B cell (primary cell): ENCODE data around the gene GTF3A. TPM values are rescaled to one million over a fixed set of nuclear protein-coding genes. Genes with fewer than 3 reads are reported as not detected.

Experiments
- ATAC-seq: fragments of 200-7000 bp; cut with Tn5 transposase; one replicate; pipeline ENCODE4 v1.10.0; 2021; ENCODE audit warnings: low read depth, mild to moderate bottlenecking, moderate number of reproducible peaks, moderate library complexity
- CTCF ChIA-PET: fragments of 350-600 bp; sonication (Branson Sonifier 250); formaldehyde crosslinking; loops from one replicate; lab custom pipeline; 2021; ENCODE audit warnings: antibody characterized with exemption, inconsistent platforms; lab: Charles Lee
- POLR2A ChIA-PET: fragments of 350-600 bp; sonication (Branson Sonifier 250); formaldehyde crosslinking; loops from one replicate; lab custom pipeline; 2021; ENCODE audit warnings: antibody characterized with exemption; lab: Charles Lee
- DNase-seq: peaks from one replicate; pipeline ENCODE4 v3.0.0; 2013
- H2AFZ ChIP-seq: 2 replicates; pipeline ENCODE4 v1.6.1; 2012; ENCODE audit warnings: mild to moderate bottlenecking, low read depth, low read length; ENCODE audit not compliant: insufficient read depth, poor library complexity, severe bottlenecking
- H3K27ac ChIP-seq, 2 donors: 1 replicate in 1 of 2; 2 replicates in 1 of 2; pipeline ENCODE4 v1.5.1; 2012 to 2013; ENCODE audit warnings: low read length in 2 of 2, mild to moderate bottlenecking in 2 of 2, moderate library complexity in 1 of 2
- H3K27me3 ChIP-seq, 4 experiments: fragments of 200-600 bp in 1 of 4; sonication (generic) in 1 of 4; replicated peaks in 1 of 4; 1 replicate in 2 of 4; 2 replicates in 2 of 4; pipeline versions ENCODE4 v1.6.1 to v1.7.0; 2013 to 2016; ENCODE audit warnings: low read length in 3 of 4, mild to moderate bottlenecking in 2 of 4, mixed read lengths in 1 of 4, moderate library complexity in 1 of 4; ENCODE audit not compliant: insufficient read depth in 4 of 4, control insufficient read depth in 3 of 4; ENCODE audit errors: control extremely low read depth in 1 of 4
- H3K36me3 ChIP-seq, 2 experiments: replicated peaks in 1 of 2; 1 replicate in 1 of 2; 2 replicates in 1 of 2; pipeline versions ENCODE4 v1.6.1 to v1.7.1; 2013; ENCODE audit warnings: low read length in 1 of 2; ENCODE audit not compliant: insufficient read depth in 2 of 2, control insufficient read depth in 1 of 2; ENCODE audit errors: control extremely low read depth in 1 of 2, extremely low read depth in 1 of 2
- H3K4me1 ChIP-seq, 2 donors: fragments of 200-600 bp in 1 of 2; sonication (generic) in 1 of 2; 1 replicate in 1 of 2; 2 replicates in 1 of 2; pipeline versions ENCODE4 v1.5.1 to v1.6.1; 2013 to 2017; ENCODE audit warnings: low read length in 2 of 2; ENCODE audit not compliant: control insufficient read depth in 2 of 2, insufficient read depth in 2 of 2
- H3K4me2 ChIP-seq: replicated peaks from 2 replicates; pipeline ENCODE3; 2012; ENCODE audit warnings: mild to moderate bottlenecking, low read depth, low read length; ENCODE audit not compliant: poor library complexity, severe bottlenecking
- H3K4me3 ChIP-seq, 5 experiments: fragments of 200-600 bp in 1 of 5; sonication (generic) in 1 of 5; 1 replicate in 3 of 5; 2 replicates in 2 of 5; pipeline versions ENCODE4 v1.5.1 to v1.7.0; 2011 to 2016; ENCODE audit warnings: low read length in 4 of 5, mild to moderate bottlenecking in 4 of 5, low read depth in 2 of 5, control low read depth in 1 of 5, moderate library complexity in 1 of 5; ENCODE audit not compliant: insufficient read depth in 1 of 5; ENCODE audit errors: control extremely low read depth in 1 of 5, extremely low read depth in 1 of 5
- H3K79me2 ChIP-seq: fragments of 200-600 bp; sonication (generic); one replicate; pipeline ENCODE4 v1.6.0; 2016; ENCODE audit warnings: low read length; ENCODE audit not compliant: control insufficient read depth, insufficient read depth
- H3K9ac ChIP-seq: fragments of 200-600 bp; sonication (generic); 2 replicates; pipeline ENCODE4 v1.6.1; 2017; ENCODE audit warnings: mild to moderate bottlenecking, low read length, moderate library complexity
- H3K9me3 ChIP-seq, 3 donors: one replicate each; pipeline versions ENCODE4 v1.6.1 to v1.7.1; 2013; ENCODE audit warnings: low read length in 2 of 3; ENCODE audit not compliant: control insufficient read depth in 2 of 3, insufficient read depth in 1 of 3; ENCODE audit errors: control extremely low read depth in 1 of 3
- H4K20me1 ChIP-seq: 2 replicates; pipeline ENCODE4 v1.6.0; 2012; ENCODE audit warnings: mild to moderate bottlenecking, low read length; ENCODE audit not compliant: insufficient read depth, control insufficient read depth, poor library complexity, severe bottlenecking
- H3K27ac Mint-ChIP-seq: one replicate; pipeline ENCODE4 v1.8.0; 2021; ENCODE audit warnings: mixed read lengths
- H3K27me3 Mint-ChIP-seq: one replicate; pipeline ENCODE4 v1.8.0; 2021; ENCODE audit warnings: mixed read lengths
- H3K4me1 Mint-ChIP-seq: one replicate; pipeline ENCODE4 v1.8.0; 2021; ENCODE audit warnings: mixed read lengths
- H3K4me3 Mint-ChIP-seq: one replicate; pipeline ENCODE4 v1.8.0; 2021; ENCODE audit warnings: mixed read lengths
- H3K9me3 Mint-ChIP-seq: one replicate; pipeline ENCODE4 v1.8.0; 2022; ENCODE audit warnings: mixed read lengths; ENCODE audit not compliant: insufficient read depth
- EZH2 ChIP-seq: IDR thresholded peaks from 2 replicates; pipeline ENCODE4 v1.6.1; 2012; ENCODE audit warnings: borderline replicate concordance, low read depth, mild to moderate bottlenecking, moderate library complexity, low read length; ENCODE audit not compliant: insufficient read depth, poor library complexity, severe bottlenecking
- WGBS: methylation state at CpG from one replicate; pipeline ENCODE4 v1.1.5; 2013; ENCODE audit warnings: missing lambda C conversion rate; ENCODE audit not compliant: insufficient coverage; 5-methylcytosine and 5-hydroxymethylcytosine counted together
- intact Hi-C: fragments of 100-400 bp; cut with micrococcal nuclease; formaldehyde crosslinking; loops from one replicate; pipeline ENCODE4 v1.10.0; 2022
- polyA plus RNA-seq: library from polyadenylated mRNA; depleted of rRNA; stranded (reverse); fragments of >200 nt; gene quantifications from 2 replicates; pipeline ENCODE4 v1.2.3, GENCODE V29; 2012
- total RNA-seq, 2 donors: library from RNA; stranded (reverse); fragments of 120-200 nt in 1 of 2; gene quantifications; 1 replicate in 1 of 2; 2 replicates in 1 of 2; pipeline versions ENCODE4 v1.2.3 to v1.2.4, GENCODE V29; 2013 to 2022
- TF ChIP-seq, protein P1 (sequence below): fragments of 200-600 bp; IDR thresholded peaks from one replicate; pipeline ENCODE4 v1.8.0; 2022; ENCODE audit warnings: antibody characterized with exemption, mild to moderate bottlenecking

Gene GTF3A
- total and polyA plus RNA-seq, 2 donors (not counting 1 experiment from before 2014, with no cell fraction given): 122 to 169 TPM

DNA sequence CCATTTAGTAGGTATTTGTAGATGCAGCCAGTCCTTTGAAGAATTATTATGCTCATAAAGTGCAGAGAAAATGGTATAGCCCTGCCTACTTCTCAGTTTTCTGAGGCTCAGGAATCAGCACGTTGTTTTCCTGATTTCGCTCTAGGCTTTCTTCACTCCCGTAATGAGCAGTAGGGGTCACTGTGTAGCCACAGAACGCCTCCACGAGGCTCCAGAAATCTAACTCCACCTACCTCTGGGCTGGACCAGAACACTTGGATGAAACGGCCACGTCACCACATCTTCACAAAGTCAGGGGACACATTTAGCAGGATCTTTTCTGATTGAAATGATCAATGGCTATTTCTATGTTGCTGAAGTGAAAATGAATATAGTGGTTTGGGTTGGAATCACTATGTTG, 49.8 kb upstream of the GTF3A start:
- DNase-seq: peak; percentile 77
- H3K4me3 ChIP-seq: no peak overlapping the region
- POLR2A ChIA-PET: no interaction called here
- no peak overlapping the region for H3K9ac ChIP-seq
- H3K9me3 Mint-ChIP-seq: no peaks in the 10 kb centered on the region
- H3K36me3 ChIP-seq: no peaks in the 10 kb centered on the region
- H3K4me1 Mint-ChIP-seq: peaks cover 2% of the 10 kb centered on the region
- TF ChIP-seq, protein P1, sequence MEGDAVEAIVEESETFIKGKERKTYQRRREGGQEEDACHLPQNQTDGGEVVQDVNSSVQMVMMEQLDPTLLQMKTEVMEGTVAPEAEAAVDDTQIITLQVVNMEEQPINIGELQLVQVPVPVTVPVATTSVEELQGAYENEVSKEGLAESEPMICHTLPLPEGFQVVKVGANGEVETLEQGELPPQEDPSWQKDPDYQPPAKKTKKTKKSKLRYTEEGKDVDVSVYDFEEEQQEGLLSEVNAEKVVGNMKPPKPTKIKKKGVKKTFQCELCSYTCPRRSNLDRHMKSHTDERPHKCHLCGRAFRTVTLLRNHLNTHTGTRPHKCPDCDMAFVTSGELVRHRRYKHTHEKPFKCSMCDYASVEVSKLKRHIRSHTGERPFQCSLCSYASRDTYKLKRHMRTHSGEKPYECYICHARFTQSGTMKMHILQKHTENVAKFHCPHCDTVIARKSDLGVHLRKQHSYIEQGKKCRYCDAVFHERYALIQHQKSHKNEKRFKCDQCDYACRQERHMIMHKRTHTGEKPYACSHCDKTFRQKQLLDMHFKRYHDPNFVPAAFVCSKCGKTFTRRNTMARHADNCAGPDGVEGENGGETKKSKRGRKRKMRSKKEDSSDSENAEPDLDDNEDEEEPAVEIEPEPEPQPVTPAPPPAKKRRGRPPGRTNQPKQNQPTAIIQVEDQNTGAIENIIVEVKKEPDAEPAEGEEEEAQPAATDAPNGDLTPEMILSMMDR: peak; percentile 82
- no peak for TF ChIP-seq EZH2
- H3K27ac Mint-ChIP-seq: no peak overlapping the region
- 0% methylated on average over 3 of the region's 7 CpGs for WGBS
- no peaks in the 10 kb centered on the region for H3K9me3 ChIP-seq
- ATAC-seq: peak; percentile 85
- H3K4me2 ChIP-seq: no peak overlapping the region
- H2AFZ ChIP-seq: no peak overlapping the region
- CTCF ChIA-PET: interaction anchor here (0.6 to 9.6 kb wide), 11 partner anchors 12 to 610 kb away, joined by 3 to 374 read pairs (median 6); no protein-coding TSS in a partner anchor
- intact Hi-C loops: loop anchor here (1.0 to 10.0 kb wide), 5 partner anchors 338 to 1420 kb away; no protein-coding TSS in a partner anchor
- peaks cover 0 to 7% (median 0%) of the 10 kb centered on the region in 4 experiments for H3K27me3 ChIP-seq
- no peaks in the 10 kb centered on the region for H3K79me2 ChIP-seq
- no peaks in the 10 kb centered on the region for H4K20me1 ChIP-seq
- H3K27me3 Mint-ChIP-seq: peaks cover 34% of the 10 kb centered on the region
- H3K4me1 ChIP-seq: no peaks in the 10 kb centered on the region
- H3K27ac ChIP-seq: no peak overlapping the region
- H3K4me3 Mint-ChIP-seq: no peak overlapping the region

DNA sequence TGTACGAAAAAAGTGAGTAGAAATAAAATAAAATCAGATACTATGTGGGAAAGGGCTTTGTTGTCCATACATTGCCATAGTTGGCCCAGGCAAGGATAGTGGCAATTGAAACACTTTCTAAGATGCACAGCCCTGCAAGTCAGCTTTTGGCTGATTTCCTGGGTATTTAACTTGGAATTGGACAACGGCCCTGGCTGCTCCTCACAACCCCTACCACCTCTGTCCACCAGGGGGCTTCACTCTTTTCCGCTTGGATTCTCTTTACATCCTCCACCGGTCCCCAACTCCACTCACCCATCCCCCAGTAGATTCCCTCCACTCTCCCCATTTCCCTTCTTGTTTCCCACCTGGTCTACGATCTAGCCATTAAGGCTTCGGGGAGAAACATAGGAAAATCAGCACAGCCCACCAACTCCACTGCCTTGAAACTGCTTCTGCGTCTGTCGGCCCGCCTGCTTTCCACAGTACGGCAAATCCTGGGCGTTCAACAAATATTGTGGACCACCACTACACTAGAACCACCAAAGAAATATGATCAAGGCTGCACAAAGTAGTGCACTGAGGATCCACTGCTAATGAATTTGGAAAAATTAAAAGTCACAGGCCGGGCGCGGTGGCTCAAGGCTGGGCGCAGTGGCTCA, 48.6 kb upstream of the GTF3A start:
- peaks cover 2% of the 10 kb centered on the region for H3K4me1 Mint-ChIP-seq
- Histone ChIP-seq H3K4me2 (no peak overlapping the region), H3K4me1 (no peaks in the 10 kb centered on the region), H2AFZ (no peak overlapping the region), H3K4me3 (no peak overlapping the region), H3K79me2 (no peaks in the 10 kb centered on the region), H4K20me1 (no peaks in the 10 kb centered on the region), H3K27ac (no peak overlapping the region), H3K36me3 (no peaks in the 10 kb centered on the region), H3K9ac (no peak overlapping the region), H3K9me3 (no peaks in the 10 kb centered on the region), H3K27me3 (peaks cover 0 to 11% (median 0%) of the 10 kb centered on the region in 4 experiments)
- intact Hi-C loops: loop anchor here (10.0 kb wide), 2 partner anchors 579 to 1419 kb away; no protein-coding TSS in a partner anchor
- no peak overlapping the region for H3K27ac Mint-ChIP-seq
- 49% methylated on average over 9 of the region's 15 CpGs for WGBS
- ATAC-seq: peak; percentile 64
- peak; percentile 73 for DNase-seq
- no peak overlapping the region for H3K4me3 Mint-ChIP-seq
- no peak for TF ChIP-seq EZH2
- TF ChIP-seq, protein P1: peak; percentile 90
- no peaks in the 10 kb centered on the region for H3K9me3 Mint-ChIP-seq
- ChIA-PET POLR2A (no interaction called here), CTCF (interaction anchor here (0.6 to 9.6 kb wide), 11 partner anchors 13 to 636 kb away, joined by 3 to 374 read pairs (median 5); no protein-coding TSS in a partner anchor)
- H3K27me3 Mint-ChIP-seq: peaks cover 32% of the 10 kb centered on the region
